OCI-LY7 (cell line): ENCODE results near the gene TIMM17B. TPM values are rescaled to one million over a fixed set of nuclear protein-coding genes. Genes with fewer than 3 reads are reported as not detected.

ENCODE experiments used
- BruUV-seq: library from RNA; stranded (reverse); fragments of 400-500 nt; replicated peaks from 2 replicates; lab custom pipeline; 2021; lab: Mats Ljungman, UMichigan
- CTCF ChIA-PET: fragments of 300-600 bp; sonication (Branson Sonifier 250); formaldehyde crosslinking; loops from one replicate; lab custom pipeline; 2022; ENCODE audit warnings: antibody characterized with exemption; ENCODE audit not compliant: unreplicated experiment; lab: Charles Lee
- POLR2A ChIA-PET: fragments of 300-600 bp; sonication (Branson Sonifier 250); formaldehyde crosslinking; loops from one replicate; lab custom pipeline; 2022; ENCODE audit warnings: antibody characterized with exemption; lab: Charles Lee
- DNase-seq: peaks from one replicate; pipeline ENCODE4 v3.0.0-alpha.2; 2015; ENCODE audit warnings: low spot score
- H2AFZ ChIP-seq: fragments of 200-600 bp; sonication (generic), shearing (Covaris generic); 2 replicates; pipeline ENCODE4 v1.6.1; 2014; ENCODE audit warnings: mild to moderate bottlenecking, antibody characterized with exemption, low read length, moderate library complexity
- H3K27ac ChIP-seq: fragments of 200-600 bp; sonication (generic); 2 replicates; pipeline ENCODE4 v1.5.1; 2014; ENCODE audit warnings: mixed run types, low read depth, mild to moderate bottlenecking, moderate library complexity, low read length, inconsistent platforms; ENCODE audit not compliant: poor library complexity, severe bottlenecking
- H3K36me3 ChIP-seq: fragments of 200-600 bp; sonication (generic); 2 replicates; pipeline ENCODE4 v1.6.1; 2014; ENCODE audit warnings: mild to moderate bottlenecking, antibody characterized with exemption, low read length, moderate library complexity, mixed read lengths; ENCODE audit not compliant: insufficient read depth
- H3K4me1 ChIP-seq: fragments of 200-600 bp; sonication (generic); 2 replicates; pipeline ENCODE4 v1.5.1; 2014; ENCODE audit warnings: mild to moderate bottlenecking, low read length; ENCODE audit not compliant: insufficient read depth, poor library complexity, severe bottlenecking
- H3K4me2 ChIP-seq: fragments of 200-600 bp; sonication (generic); 2 replicates; pipeline ENCODE4 v1.6.1; 2014; ENCODE audit warnings: mild to moderate bottlenecking, low read length
- H3K4me3 ChIP-seq: fragments of 200-600 bp; sonication (generic); 2 replicates; pipeline ENCODE4 v1.5.1; 2014; ENCODE audit warnings: mild to moderate bottlenecking, low read depth, low read length; ENCODE audit not compliant: poor library complexity, severe bottlenecking
- H3K79me2 ChIP-seq: fragments of 200-600 bp; sonication (generic); 2 replicates; pipeline ENCODE4 v1.6.1; 2016; ENCODE audit warnings: low read depth, mild to moderate bottlenecking, low read length, moderate library complexity, mixed read lengths; ENCODE audit not compliant: insufficient read depth
- H3K9me2 ChIP-seq: fragments of 200-600 bp; sonication (generic); 2 replicates; pipeline ENCODE4 v1.6.1; 2016; ENCODE audit warnings: mild to moderate bottlenecking, low read length, mixed read lengths; ENCODE audit not compliant: insufficient read depth
- H3K9me3 ChIP-seq: fragments of 200-600 bp; sonication (generic); 2 replicates; pipeline ENCODE4 v1.6.1; 2014; ENCODE audit warnings: mild to moderate bottlenecking, mixed run types, low read length, mixed read lengths
- H4K20me1 ChIP-seq: fragments of 200-600 bp; sonication (generic); 2 replicates; pipeline ENCODE4 v1.6.1; 2014; ENCODE audit warnings: mild to moderate bottlenecking, antibody characterized with exemption, low read length, moderate library complexity, mixed read lengths; ENCODE audit not compliant: insufficient read depth
- EZH2phosphoT487 ChIP-seq: fragments of 200-600 bp; sonication (generic); IDR thresholded peaks from 2 replicates; pipeline ENCODE4 v1.6.1; 2018; ENCODE audit warnings: low read depth, borderline replicate concordance, mild to moderate bottlenecking, mixed run types, antibody characterized with exemption, low read length, moderate library complexity, mixed read lengths
- intact Hi-C: fragments of 100-400 bp; cut with micrococcal nuclease; formaldehyde crosslinking; loops from one replicate; pipeline ENCODE4 v1.10.0; 2022; ENCODE audit not compliant: unreplicated experiment
- total RNA-seq, 2 experiments: library from RNA; depleted of rRNA in 1 of 2; stranded (reverse); fragments of >200 nt in 1 of 2; shearing (Covaris generic) in 1 of 2; gene quantifications; 2 replicates each; pipeline ENCODE4 v1.2.3, GENCODE V29; 2014 to 2022
- TF ChIP-seq, protein P1 (sequence below): fragments of 200-600 bp; sonication (generic); conservative IDR thresholded peaks from 2 replicates; pipeline ENCODE4 v1.5.1; 2014; ENCODE audit warnings: mild to moderate bottlenecking, antibody characterized with exemption, low read length, moderate library complexity, mixed read lengths

TIMM17B gene
- total RNA-seq, 2 experiments from 2014 or later = 79.3 to 83.3 TPM

DNA sequence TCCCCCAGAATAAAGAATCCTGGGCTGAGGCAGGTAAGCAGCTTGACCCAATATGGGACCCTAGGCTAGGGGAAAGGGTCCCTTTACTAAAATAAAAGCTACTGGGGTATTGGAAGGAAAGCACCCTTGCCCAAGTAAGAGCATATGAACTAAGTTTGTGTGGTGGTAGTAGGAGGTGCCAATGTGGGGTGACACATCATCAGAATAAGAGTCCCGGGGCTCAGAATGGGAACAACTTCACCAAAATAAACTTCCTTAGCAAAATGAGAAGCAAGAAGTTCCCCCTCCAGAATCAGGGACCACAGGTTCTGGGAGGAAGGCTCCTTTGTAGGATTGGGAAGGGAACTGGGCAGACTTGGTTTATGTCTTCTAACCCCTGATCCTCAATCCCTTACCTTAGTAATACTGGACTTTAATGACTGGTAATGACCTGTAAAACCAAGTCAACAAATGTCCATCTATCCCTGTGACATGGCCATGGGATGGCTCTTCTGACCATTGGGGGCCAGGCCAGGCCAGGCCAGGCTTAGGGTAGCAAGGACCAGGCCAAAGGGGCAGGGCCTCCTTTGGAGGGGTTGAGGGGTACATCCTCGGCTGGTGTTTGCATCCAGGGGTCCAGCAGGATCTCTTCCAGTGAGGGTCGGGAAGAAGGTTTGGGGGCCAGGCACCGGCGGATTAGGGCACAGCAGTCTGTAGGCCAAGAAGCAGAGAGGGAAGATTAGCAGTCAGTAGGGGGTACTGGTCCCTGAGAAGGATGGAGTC is 16.2 kb upstream of the TIMM17B start:
- H4K20me1 ChIP-seq = peaks cover 19% of the 10 kb centered on the region
- peaks cover 60% of the 10 kb centered on the region for H3K36me3 ChIP-seq
- DNase-seq = no peak
- H2AFZ ChIP-seq = no peak overlapping the region
- H3K27ac ChIP-seq = no peak overlapping the region
- no peak overlapping the region for H3K4me3 ChIP-seq
- TF ChIP-seq, protein P1, sequence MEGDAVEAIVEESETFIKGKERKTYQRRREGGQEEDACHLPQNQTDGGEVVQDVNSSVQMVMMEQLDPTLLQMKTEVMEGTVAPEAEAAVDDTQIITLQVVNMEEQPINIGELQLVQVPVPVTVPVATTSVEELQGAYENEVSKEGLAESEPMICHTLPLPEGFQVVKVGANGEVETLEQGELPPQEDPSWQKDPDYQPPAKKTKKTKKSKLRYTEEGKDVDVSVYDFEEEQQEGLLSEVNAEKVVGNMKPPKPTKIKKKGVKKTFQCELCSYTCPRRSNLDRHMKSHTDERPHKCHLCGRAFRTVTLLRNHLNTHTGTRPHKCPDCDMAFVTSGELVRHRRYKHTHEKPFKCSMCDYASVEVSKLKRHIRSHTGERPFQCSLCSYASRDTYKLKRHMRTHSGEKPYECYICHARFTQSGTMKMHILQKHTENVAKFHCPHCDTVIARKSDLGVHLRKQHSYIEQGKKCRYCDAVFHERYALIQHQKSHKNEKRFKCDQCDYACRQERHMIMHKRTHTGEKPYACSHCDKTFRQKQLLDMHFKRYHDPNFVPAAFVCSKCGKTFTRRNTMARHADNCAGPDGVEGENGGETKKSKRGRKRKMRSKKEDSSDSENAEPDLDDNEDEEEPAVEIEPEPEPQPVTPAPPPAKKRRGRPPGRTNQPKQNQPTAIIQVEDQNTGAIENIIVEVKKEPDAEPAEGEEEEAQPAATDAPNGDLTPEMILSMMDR = no peak
- no peak for TF ChIP-seq EZH2phosphoT487
- H3K4me2 ChIP-seq = peak overlapping the region; percentile 73; the same call in 1 of the 2 replicates
- H3K9me3 ChIP-seq = no peaks in the 10 kb centered on the region
- intact Hi-C loops = no loop called here
- ChIA-PET CTCF (no interaction called here), POLR2A (interaction anchor here (0.7 kb wide), 1 partner anchor 25 kb away, joined by 8 read pairs; no protein-coding TSS in a partner anchor)
- H3K79me2 ChIP-seq = peaks cover 56% of the 10 kb centered on the region
- peaks cover 38% of the 10 kb centered on the region for H3K4me1 ChIP-seq
- no TSS peak for BruUV-seq
- H3K9me2 ChIP-seq = no peaks in the 10 kb centered on the region

DNA sequence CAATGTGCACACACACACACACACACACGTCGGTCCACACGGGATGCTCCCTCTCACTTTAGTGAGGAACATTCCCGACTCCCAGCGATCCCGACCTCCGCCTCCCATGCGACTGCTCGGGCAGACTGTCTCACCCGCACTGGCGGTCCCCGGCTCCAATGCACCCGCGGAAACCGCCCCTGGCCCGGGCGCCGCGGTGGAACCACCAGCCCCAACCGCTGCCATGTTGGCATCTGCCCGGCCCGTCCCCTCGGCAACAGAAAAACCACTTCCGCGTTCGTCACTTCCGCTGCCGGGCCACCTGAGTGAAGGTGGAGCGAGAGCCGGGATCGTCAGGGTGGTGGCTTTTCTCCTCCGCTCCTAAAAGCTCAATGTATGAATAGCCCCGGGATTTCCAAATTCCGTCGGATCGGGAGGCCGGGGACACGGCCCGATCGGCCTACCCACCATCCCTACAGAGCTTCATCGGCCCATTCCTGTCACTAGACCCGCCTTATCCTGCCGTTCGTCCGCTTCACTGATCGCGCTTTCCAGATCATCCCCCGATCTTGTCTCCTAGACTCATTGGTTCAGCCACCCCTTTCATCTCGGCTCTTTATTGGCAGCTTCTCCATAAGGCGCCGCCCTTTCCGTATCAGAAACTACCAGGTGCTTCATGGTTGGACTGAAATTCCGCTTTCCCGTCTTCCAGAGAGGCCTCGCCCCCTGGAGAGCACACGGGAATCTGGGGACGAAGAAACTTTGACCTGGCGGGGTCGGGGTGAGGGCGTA is 14.0 kb upstream of the TIMM17B start, which contains the start of gene SLC35A2:
SLC35A2 (minus strand) TSS at position 235 of the 771 bp plus-strand sequence; CDS start at position 225, 10 bp downstream.
- intact Hi-C loops = no loop called here
- BruUV-seq = no TSS peak

More for the DNA sequence above, 14.0 kb upstream of the TIMM17B start, which contains the start of gene SLC35A2:
- peak within 1 kb of the TSS; percentile 93 for H3K4me2 ChIP-seq
- TF ChIP-seq EZH2phosphoT487 = no peak
- TF ChIP-seq, protein P1 = no peak
- ChIA-PET POLR2A (interaction anchor here (0.7 to 1.1 kb wide), 2 partner anchors 26 to 169 kb away, joined by 3 to 4 read pairs; no protein-coding TSS in a partner anchor), CTCF (no interaction called here)
- H3K79me2 ChIP-seq = peaks cover 36% of the 10 kb centered on the region
- DNase-seq = peak; percentile 81
- H3K36me3 ChIP-seq = peaks cover 49% of the 10 kb centered on the region
- peaks cover 19% of the 10 kb centered on the region for H4K20me1 ChIP-seq
- H3K27ac ChIP-seq = peak within 1 kb of the TSS; percentile 70
- no peaks in the 10 kb centered on the region for H3K9me2 ChIP-seq
- H2AFZ ChIP-seq = peak within 1 kb of the TSS; percentile 33; the same call in 1 of the 2 replicates
- no peaks in the 10 kb centered on the region for H3K9me3 ChIP-seq
- peaks cover 38% of the 10 kb centered on the region for H3K4me1 ChIP-seq
- peak within 1 kb of the TSS; percentile 96 for H3K4me3 ChIP-seq
